ENCODE results near the gene GPR150.

The GPR150 gene

DNA sequence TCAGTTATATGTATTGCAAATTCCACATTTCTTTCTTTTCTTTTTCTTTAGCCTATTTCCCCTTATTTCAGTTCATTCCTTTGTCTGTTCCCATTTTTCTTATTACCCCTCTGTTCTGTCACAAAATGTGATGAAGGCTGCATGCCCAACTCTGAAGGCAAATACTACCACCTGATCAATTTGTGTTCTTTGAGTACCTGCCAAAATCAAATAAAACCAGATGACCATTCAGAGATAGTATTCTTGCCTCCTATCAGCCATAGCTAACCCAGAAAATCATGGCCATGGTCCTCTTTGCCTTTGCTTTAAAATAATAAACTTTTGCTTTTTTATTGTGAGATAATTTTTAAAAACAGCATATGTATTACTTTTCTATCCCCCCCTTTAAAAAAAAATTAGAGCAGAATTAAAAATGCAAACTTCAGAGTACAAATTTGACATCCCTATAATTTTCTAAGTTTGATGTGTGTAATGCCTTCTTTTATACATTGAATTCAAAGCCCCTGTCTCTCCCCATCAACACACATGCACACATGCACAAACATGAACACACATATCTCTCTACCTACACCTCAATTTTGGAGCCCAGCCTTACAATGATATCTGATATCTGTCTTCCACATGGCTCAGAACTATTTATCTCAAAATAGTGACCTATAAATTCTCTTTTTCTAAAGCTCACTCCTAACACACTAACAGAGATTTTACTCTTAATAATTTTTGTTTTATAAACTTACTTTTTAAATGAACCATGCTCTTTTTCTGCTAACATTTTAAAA, 30.1 kb downstream of the GPR150 start:
- H3K36me3 Mint-ChIP-seq: peaks cover 2 to 13% of the 10 kb centered on the region in 2 donors
- H3K9me3 Mint-ChIP-seq: no peaks in the 10 kb centered on the region
- DNase-seq (no peak), ATAC-seq (replicated peaks) (no peak)
- peaks cover 0 to 8% of the 10 kb centered on the region in 2 donors for H3K4me1 Mint-ChIP-seq
- H3K27me3 Mint-ChIP-seq: no peaks in the 10 kb centered on the region
- H3K27ac Mint-ChIP-seq: no peak overlapping the region
- H3K4me3 Mint-ChIP-seq: no peak overlapping the region

DNA sequence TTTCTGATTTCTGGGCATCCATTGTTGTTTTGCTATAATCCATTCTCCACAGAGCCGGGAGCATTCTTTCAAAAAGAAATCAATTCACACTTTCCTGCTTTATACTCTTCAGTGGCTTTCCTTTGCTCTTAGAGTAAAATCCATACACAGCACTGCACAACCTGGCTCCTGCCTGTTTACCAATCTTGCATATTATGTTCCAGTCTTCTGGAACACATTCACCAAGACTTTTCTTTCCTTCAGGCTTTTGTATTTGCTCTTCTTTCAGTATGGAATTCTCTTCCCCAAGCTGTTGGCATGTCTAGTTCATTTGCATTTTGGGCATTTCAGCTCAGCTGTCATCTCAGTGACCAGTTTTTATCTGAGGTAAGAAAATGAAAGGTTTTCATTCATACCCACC, 33.0 kb downstream of the GPR150 start:
- H3K4me3 Mint-ChIP-seq: no peak overlapping the region
- H3K27ac Mint-ChIP-seq: no peak overlapping the region
- no peaks in the 10 kb centered on the region for H3K27me3 Mint-ChIP-seq
- peaks cover 2 to 14% of the 10 kb centered on the region in 2 donors for H3K36me3 Mint-ChIP-seq
- H3K4me1 Mint-ChIP-seq: no peaks in the 10 kb centered on the region
- H3K9me3 Mint-ChIP-seq: no peaks in the 10 kb centered on the region
- DNase-seq: no peak
- ATAC-seq (replicated peaks): no peak

DNA sequence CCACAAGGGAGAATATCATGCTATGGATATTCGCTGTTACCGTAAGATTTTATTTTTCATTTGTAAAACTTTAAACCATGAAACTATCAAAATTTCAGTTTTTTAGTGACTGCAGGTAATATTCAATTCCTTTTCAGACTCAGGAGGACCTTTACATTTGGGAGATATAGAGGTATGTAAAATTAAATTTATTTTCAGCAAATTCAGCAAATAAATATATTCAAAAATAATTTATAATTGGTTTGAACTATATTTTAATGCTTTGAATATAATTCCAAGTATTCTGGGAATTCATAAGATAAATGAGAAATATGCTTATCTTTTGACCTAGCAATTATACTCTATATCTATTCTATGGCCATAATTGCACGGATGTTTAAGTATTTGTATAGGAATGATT, 34.3 kb downstream of the GPR150 start:
- H3K36me3 Mint-ChIP-seq: peaks cover 2 to 14% of the 10 kb centered on the region in 2 donors
- no peaks in the 10 kb centered on the region for H3K27me3 Mint-ChIP-seq
- ATAC-seq (replicated peaks): no peak
- no peaks in the 10 kb centered on the region for H3K4me1 Mint-ChIP-seq
- H3K4me3 Mint-ChIP-seq: no peak overlapping the region
- H3K9me3 Mint-ChIP-seq: no peaks in the 10 kb centered on the region
- DNase-seq: no peak
- H3K27ac Mint-ChIP-seq: no peak overlapping the region

DNA sequence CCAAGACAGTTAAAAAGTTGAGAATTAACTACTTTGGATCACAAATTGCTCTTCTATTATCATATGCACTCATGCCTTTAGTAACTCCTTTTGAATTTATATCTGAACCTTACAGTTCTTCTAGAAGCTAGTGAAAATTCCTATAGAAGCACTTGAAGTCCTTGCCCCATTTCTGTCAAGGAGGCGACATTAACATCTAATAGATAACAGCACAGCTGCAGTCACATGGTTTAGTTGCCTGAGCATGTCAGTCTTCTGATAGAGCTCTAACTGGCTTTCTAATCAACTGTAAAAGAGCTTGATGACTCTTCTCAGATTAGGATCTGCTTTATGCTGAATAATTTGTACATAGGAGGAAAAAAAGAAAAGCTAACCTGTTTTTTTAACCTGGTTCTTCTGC, 35.7 kb downstream of the GPR150 start:
- Mint-ChIP-seq H3K36me3 (peaks cover 2 to 14% of the 10 kb centered on the region in 2 donors), H3K4me1 (no peaks in the 10 kb centered on the region), H3K27me3 (no peaks in the 10 kb centered on the region), H3K4me3 (no peak overlapping the region), H3K9me3 (no peaks in the 10 kb centered on the region), H3K27ac (no peak overlapping the region)
- ATAC-seq (replicated peaks) (no peak), DNase-seq (no peak)

DNA sequence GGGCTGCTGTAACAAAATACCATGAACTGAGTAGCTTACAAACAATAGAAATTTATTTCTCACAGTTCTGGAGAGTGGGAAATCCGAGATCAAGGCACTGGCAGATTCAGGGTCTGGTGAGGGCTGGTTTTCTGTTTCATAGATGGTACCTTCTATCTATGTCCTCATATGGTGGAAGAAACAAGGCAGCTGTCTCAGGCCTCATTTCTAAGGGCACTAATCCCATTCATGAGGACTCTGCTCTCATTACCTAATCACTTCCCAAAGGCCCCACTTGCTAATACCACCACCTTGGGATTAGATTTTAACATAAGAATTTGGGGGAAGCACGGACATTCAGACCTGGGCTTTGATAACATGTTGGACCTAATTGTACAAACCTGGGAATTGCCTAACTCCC, 40.2 kb downstream of the GPR150 start:
- no peak overlapping the region for H3K4me3 Mint-ChIP-seq
- H3K36me3 Mint-ChIP-seq: peaks cover 0 to under 1% of the 10 kb centered on the region in 2 donors
- DNase-seq: no peak

DNA sequence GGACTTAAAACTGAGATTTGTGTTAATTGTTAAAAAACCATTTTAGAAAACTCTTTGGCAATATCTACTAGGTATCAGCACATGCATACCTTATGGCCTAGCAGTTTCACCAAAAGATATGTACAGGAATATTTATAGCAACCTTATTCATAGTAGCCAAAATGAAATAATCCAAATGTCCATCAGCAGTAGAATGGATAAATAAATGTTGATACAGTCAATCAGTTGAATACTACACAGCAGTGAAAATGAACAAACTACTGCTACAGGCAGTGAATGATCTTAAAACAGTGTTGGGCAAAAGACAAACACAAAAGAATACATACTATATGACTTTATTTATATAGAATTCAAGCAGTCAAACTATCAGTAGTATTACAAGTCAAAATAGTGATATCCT, 43.1 kb downstream of the GPR150 start:
- DNase-seq: no peak
- no peaks in the 10 kb centered on the region for H3K27me3 Mint-ChIP-seq
- no peaks in the 10 kb centered on the region for H3K4me1 Mint-ChIP-seq

More for the DNA sequence above, 40.2 kb downstream of the GPR150 start:
- no peaks in the 10 kb centered on the region for H3K9me3 Mint-ChIP-seq
- H3K27me3 Mint-ChIP-seq: no peaks in the 10 kb centered on the region
- no peak overlapping the region for H3K27ac Mint-ChIP-seq
- ATAC-seq (replicated peaks): no peak
- H3K4me1 Mint-ChIP-seq: no peaks in the 10 kb centered on the region

DNA sequence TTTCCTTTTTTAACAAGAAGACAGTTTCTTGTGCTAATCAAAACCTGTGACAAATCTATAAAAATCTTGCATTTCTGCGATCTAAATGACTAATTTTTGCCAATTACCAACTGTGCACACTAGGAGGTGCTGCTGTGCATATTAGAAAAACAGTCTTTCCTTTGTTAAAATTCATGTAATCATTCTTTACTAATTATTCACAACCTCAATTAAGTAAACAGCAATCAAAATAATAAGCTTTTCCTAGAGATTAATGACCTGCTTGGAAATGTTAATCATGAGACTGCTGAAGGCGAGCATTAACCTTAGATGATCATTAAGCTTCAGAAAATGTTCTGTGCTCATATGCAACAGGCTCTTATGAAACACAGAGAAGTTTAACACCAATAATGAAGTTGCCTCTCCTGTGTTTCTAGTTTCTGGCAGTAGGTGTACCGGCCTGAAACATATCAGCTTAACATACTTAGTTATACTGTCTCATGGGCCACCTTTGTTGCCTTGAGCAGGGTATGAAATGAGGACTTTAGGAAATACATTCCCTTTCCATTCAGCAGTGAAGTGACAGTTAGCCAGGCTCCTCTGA, 44.4 kb downstream of the GPR150 start:
- no peak for DNase-seq
- H3K36me3 Mint-ChIP-seq: no peaks in the 10 kb centered on the region
- H3K27me3 Mint-ChIP-seq: no peaks in the 10 kb centered on the region
- no peaks in the 10 kb centered on the region for H3K4me1 Mint-ChIP-seq
- no peak overlapping the region for H3K4me3 Mint-ChIP-seq
- no peaks in the 10 kb centered on the region for H3K9me3 Mint-ChIP-seq
- H3K27ac Mint-ChIP-seq: no peak overlapping the region
- no peak for ATAC-seq (replicated peaks)

More for the DNA sequence above, 43.1 kb downstream of the GPR150 start:
- no peaks in the 10 kb centered on the region for H3K36me3 Mint-ChIP-seq
- no peaks in the 10 kb centered on the region for H3K9me3 Mint-ChIP-seq
- H3K4me3 Mint-ChIP-seq: no peak overlapping the region
- H3K27ac Mint-ChIP-seq: no peak overlapping the region
- ATAC-seq (replicated peaks): no peak

DNA sequence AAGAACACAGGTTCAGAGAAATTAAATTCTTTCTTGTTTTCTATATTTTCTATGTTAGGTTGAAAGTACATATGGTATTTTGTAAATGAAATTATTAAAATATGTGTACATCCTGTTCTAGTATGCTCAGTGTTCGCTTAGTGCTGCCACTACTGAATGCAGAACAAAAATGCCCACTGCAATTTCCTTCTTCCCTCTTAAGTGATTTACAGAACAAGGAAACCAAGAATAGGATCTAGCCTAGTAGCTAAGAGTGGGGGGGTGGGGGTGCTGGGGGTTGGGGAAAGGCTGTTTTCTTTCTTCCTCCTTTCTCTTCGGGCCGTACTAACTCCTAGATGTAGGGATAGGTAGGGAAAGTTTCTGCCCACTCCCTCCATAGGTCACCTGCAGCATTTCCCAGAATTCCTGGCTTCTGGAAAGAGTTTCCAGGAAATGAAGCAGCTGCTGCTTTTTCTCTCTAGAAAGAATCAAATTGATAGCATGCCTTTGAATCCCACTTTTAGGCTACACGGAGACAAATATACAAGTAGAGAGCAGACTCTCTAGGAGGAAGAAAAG, 47.3 kb downstream of the GPR150 start:
- Mint-ChIP-seq H3K4me1 (no peaks in the 10 kb centered on the region), H3K27ac (no peak overlapping the region), H3K36me3 (no peaks in the 10 kb centered on the region), H3K4me3 (no peak overlapping the region), H3K27me3 (no peaks in the 10 kb centered on the region), H3K9me3 (no peaks in the 10 kb centered on the region)
- ATAC-seq (replicated peaks) (no peak), DNase-seq (no peak)

DNA sequence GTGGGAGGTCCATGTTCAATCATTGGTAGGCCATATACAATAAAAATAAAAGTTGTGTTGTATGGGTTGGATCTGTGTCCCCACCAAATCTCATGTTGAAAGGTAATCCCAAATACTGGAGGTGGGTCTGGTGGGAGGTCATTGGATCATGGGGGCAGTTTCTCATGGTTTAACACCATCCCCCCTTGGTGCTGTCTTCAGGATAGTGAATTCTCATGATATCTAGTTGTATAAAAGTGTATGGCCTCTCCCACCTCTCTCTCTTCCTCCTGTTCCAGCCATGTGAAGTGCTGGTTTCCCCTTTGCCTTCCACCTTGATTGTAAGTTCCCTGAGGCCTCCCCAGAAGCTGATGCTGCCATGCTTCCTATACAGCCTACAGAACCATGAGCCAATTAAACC, 47.8 kb downstream of the GPR150 start:
- Mint-ChIP-seq H3K36me3 (no peaks in the 10 kb centered on the region), H3K4me1 (no peaks in the 10 kb centered on the region), H3K9me3 (no peaks in the 10 kb centered on the region), H3K27ac (no peak overlapping the region), H3K27me3 (no peaks in the 10 kb centered on the region), H3K4me3 (no peak overlapping the region)
- DNase-seq (no peak), ATAC-seq (replicated peaks) (no peak)

DNA sequence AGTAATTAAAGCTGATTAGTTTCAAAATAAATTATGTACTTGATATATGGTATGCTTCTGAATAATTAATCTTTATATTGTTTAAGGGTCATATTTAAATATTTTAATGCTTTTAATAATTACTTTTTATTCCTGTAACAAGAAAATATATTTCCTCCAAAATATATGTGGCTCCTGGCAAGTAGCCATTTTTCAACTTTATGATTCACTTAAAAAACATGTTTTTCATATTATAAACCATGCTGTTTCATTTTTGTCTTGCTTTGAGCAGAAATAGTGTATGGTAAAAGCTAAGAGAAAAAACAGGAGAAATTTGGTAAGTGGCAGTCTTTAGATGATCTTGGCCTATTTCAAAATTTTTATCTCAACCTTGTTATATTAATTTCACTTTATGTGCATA, 48.3 kb downstream of the GPR150 start:
- no peak overlapping the region for H3K27ac Mint-ChIP-seq

DNA sequence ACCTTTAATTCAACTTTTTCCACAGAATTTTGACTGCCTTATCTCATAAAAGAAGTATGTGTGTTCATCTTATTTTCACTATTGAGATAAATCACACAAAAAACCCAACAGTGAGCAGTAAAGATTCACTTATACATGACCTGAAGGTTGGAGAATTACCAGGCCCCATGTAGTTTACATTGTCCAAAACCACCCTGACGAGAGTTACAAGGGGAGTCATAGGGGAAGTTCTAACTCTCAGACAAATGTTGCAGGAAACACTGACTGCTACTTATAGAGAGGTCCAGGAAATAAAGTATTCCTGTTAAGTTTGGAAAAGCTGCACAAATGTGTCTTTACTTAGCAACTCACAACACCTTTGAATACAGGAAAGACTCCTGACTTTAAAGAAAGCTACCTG, 48.8 kb downstream of the GPR150 start:
- DNase-seq (no peak), ATAC-seq (replicated peaks) (no peak)
- Mint-ChIP-seq H3K4me1 (no peaks in the 10 kb centered on the region), H3K27me3 (no peaks in the 10 kb centered on the region), H3K27ac (no peak overlapping the region), H3K36me3 (no peaks in the 10 kb centered on the region), H3K9me3 (no peaks in the 10 kb centered on the region), H3K4me3 (no peak overlapping the region)

More for the DNA sequence above, 48.3 kb downstream of the GPR150 start:
- no peaks in the 10 kb centered on the region for H3K27me3 Mint-ChIP-seq
- no peaks in the 10 kb centered on the region for H3K9me3 Mint-ChIP-seq
- H3K4me1 Mint-ChIP-seq: no peaks in the 10 kb centered on the region
- H3K4me3 Mint-ChIP-seq: no peak overlapping the region
- DNase-seq (no peak), ATAC-seq (replicated peaks) (no peak)
- no peaks in the 10 kb centered on the region for H3K36me3 Mint-ChIP-seq

DNA sequence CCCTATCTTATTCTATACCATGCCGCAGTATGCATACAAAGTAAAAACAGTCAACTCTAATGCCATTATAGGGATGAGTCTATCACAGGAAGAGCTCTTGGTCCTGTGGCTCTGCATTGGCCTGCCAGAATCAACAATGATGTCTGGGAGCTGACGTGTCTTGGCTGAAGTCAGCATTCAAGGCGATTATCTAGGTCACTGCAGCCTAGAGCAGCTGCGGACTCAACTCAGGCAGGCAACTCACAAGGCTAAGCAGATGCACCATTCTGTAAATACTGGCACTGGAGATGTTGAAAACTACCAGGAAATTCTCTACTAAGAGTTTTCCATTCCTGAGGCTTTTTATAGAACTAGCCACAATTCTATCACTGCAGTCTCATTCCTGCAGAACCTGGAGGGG, 49.7 kb downstream of the GPR150 start:
- ATAC-seq (replicated peaks) (no peak), DNase-seq (no peak)
- Mint-ChIP-seq H3K36me3 (no peaks in the 10 kb centered on the region), H3K4me1 (no peaks in the 10 kb centered on the region), H3K4me3 (no peak overlapping the region), H3K9me3 (no peaks in the 10 kb centered on the region), H3K27me3 (no peaks in the 10 kb centered on the region), H3K27ac (no peak overlapping the region)

DNA sequence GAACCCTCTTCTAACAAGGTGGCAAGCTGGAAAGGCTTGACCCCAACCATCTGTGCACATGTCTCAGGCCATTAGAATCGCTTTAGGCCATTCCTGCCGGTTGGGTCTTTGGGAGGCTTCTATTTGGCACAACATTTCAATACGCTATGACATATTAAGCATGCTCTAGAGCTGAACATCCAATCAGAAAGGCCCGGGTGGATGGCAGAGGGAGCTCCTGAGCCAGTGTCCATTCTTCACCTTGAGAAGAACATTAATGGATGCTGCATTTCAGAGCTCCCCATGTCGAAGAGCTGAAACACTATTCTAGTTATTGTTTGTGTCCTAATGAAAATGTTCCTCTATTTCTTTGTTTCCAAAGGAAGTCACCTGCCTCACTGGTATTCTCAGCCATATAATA, 50.1 kb downstream of the GPR150 start:
- Mint-ChIP-seq H3K27ac (no peak overlapping the region), H3K27me3 (no peaks in the 10 kb centered on the region), H3K4me1 (no peaks in the 10 kb centered on the region), H3K4me3 (no peak overlapping the region), H3K36me3 (no peaks in the 10 kb centered on the region), H3K9me3 (no peaks in the 10 kb centered on the region)
- no peak for ATAC-seq (replicated peaks)
- no peak for DNase-seq

DNA sequence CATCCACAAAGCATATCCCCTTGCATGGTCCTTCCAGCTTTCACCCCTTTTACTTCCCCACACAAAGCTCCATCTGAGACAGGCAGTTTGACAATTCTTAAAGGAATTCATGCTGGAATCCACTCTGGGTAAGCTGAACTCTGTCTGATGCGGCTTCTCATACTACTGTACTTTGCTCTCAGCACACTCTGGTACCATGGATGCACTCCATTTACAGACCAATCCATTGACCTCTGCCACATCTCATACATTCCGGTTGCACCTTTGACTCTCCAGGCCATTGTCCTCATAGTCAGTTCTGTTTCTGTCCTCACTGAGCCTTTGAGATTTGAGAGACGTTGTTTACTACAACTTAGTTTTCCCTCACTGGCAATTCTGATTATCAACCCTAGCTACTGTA, 50.7 kb downstream of the GPR150 start:
- Mint-ChIP-seq H3K4me1 (no peaks in the 10 kb centered on the region), H3K27me3 (no peaks in the 10 kb centered on the region), H3K9me3 (no peaks in the 10 kb centered on the region), H3K4me3 (no peak overlapping the region), H3K27ac (no peak overlapping the region), H3K36me3 (no peaks in the 10 kb centered on the region)
- no peak for DNase-seq
- ATAC-seq (replicated peaks): no peak

Measured in stimulated activated naive B cell treated with anti-CD40 and anti-IgM and Interleukin-4, amounts not matched to agents 10 μg/mL and 1 μg/mL and 100 μg/mL, for 72 hours (primary cell).